ENCODE data around the gene PTDSS2. TPM values are rescaled to one million over a fixed set of nuclear protein-coding genes. Genes with fewer than 3 reads are reported as not detected.
A peak's percentile ranks its signal among the peaks of the same experiment; 100 is the strongest.

PTDSS2 gene
- total and polyA plus RNA-seq, 5 donors from 2014 or later: 6.1 to 19.3 (median 7.0) TPM

DNA sequence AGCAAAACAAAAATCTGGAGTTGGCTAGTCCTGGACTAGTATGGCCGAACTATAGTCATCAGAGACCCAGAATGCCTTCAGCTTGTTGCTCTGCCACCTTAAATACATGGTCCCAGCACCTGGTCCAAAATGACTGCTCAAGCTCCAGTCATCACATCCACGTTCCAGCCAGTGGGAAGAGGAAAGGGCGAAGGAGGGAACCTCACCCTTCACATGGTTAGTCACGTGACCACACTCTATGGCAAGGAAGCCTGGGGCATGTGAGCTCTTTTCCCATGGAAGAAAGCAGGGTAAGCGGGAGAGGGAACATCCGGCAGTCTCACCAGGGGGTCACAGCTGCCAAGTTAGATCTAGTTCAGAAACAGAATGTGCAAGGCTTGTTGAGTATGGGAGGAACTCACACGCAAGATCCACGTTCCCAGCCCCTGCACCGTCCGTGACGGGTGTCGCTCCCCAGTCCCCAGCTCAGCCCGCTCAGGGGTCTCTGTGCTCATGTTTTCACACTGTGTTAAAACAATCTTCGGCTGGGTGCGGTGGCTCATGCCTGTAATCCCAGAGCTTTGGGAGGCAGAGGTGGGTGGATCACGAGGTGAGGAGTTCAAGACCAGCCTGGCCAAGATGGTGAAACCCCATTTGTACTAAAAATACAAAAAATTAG, 6.4 kb upstream of the PTDSS2 start:
- no peak for ATAC-seq (ENCODE audit: low read depth in 2 of 2)
- no peak overlapping the region for H3K27ac ChIP-seq (ENCODE audit: insufficient read depth, low read length, poor library complexity, severe bottlenecking)
- Mint-ChIP-seq H3K27ac (no peak overlapping the region), H3K9me3 (no peaks in the 10 kb centered on the region), H3K4me1 (peaks cover 0 to 27% (median 10%) of the 10 kb centered on the region in 4 donors), H3K36me3 (no peaks in the 10 kb centered on the region), H3K4me3 (peak overlapping the region in 2 of 4 donors; percentile 49 to 54), H3K27me3 (no peaks in the 10 kb centered on the region)
- H3K4me3 ChIP-seq (ENCODE audit: low read depth, low read length): no peak overlapping the region
- H3K9me3 ChIP-seq (ENCODE audit: control insufficient read depth in 2 of 2, low read length in 2 of 2): no peaks in the 10 kb centered on the region
- H3K36me3 ChIP-seq (ENCODE audit: control insufficient read depth, insufficient read depth, low read length): no peaks in the 10 kb centered on the region
- no peak for DNase-seq
- peaks cover 41% of the 10 kb centered on the region for H3K4me1 ChIP-seq (ENCODE audit: control insufficient read depth, insufficient read depth, low read length, poor library complexity, severe bottlenecking)
- no peaks in the 10 kb centered on the region for H3K27me3 ChIP-seq (ENCODE audit: control insufficient read depth, insufficient read depth, low read length)

DNA sequence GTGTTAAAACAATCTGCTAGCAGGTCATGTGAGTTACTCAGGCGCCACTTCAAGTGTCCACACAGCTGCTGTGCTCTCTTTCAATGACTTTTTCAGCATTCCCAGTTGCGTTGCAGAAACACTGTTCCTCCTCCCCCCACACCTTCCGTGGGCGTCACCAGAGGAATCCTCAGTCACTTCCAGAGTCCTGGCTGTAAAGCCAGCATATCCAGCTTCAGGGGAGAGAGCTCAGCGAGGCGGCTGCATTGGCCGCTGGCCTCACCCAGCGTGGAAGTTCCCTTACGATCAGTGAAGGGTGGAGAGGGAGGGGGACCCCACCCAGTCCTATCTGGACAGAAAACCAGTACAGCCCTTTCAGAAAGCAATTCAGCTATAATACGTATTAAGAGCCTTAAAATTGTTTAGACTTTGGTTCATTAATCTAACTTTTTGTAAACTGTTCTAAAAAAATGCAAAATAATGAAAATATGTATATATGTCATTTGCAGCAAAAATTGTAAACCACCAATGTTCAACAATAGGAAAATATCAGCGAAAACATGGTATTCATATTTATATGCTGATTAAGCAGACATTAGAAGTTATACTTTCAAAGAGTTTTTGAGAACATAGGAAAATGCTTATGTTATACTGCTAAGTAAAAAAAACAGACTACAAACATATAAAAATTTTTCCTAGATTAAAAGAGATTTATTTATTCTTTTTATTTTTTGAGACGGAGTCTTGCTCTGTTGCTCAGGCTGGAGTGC, 5.5 kb upstream of the PTDSS2 start:
- DNase-seq (no peak), ATAC-seq (ENCODE audit: low read depth in 2 of 2) (no peak)
- Histone ChIP-seq H3K36me3 (ENCODE audit: control insufficient read depth, insufficient read depth, low read length) (no peaks in the 10 kb centered on the region), H3K9me3 (ENCODE audit: control insufficient read depth in 2 of 2, low read length in 2 of 2) (no peaks in the 10 kb centered on the region), H3K27me3 (ENCODE audit: control insufficient read depth, insufficient read depth, low read length) (no peaks in the 10 kb centered on the region), H3K4me3 (ENCODE audit: low read depth, low read length) (no peak overlapping the region), H3K4me1 (ENCODE audit: control insufficient read depth, insufficient read depth, low read length, poor library complexity, severe bottlenecking) (peaks cover 38% of the 10 kb centered on the region), H3K27ac (ENCODE audit: insufficient read depth, low read length, poor library complexity, severe bottlenecking) (no peak overlapping the region)
- no peaks in the 10 kb centered on the region for H3K27me3 Mint-ChIP-seq
- no peaks in the 10 kb centered on the region for H3K9me3 Mint-ChIP-seq
- peaks cover 0 to 23% (median 12%) of the 10 kb centered on the region in 4 donors for H3K4me1 Mint-ChIP-seq
- H3K4me3 Mint-ChIP-seq: peak overlapping the region in 1 of 4 donors; percentile 49
- no peak overlapping the region for H3K27ac Mint-ChIP-seq
- no peaks in the 10 kb centered on the region for H3K36me3 Mint-ChIP-seq

DNA sequence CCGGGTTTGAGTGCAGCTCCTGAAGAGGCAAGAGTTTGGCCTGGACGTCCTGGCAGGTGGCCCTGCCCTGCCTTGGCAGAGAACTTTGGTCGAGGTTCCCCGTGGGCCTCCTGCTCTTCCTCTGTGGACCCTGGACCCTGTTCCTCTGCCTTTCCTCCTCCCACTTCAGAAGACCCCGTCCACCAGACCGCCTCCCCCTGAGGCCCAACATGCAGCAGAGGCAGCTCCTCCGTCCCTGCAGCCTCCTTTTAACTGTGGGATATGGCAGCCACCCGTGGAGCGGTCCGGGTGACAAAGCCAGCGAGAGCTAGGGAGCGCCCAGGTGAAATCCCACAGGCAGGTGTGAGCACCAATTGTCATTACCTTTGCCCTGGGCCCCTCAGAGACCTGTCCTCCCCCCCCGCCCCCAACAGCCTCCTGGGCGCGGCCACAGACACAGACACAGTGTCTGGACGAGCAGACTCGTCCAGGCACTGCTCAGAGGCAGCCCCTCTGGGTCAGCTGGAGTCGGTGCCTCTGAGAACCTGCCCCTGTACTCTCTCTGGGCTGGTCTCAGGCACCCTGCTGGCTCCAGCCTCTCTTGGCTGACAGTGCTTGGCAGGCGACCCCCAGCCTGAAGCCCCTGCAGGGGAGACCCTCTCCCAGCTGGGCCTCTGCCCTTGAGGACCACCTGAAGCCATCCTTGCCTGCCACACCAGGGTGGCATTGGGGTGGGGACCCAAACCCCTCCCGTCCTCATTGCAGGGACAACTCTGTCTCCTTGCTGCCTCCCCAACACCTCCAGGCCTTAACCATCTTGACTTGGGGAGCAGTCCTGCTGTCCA, 4.1 kb upstream of the PTDSS2 start:
- H3K4me1 ChIP-seq (ENCODE audit: control insufficient read depth, insufficient read depth, low read length, poor library complexity, severe bottlenecking): peaks cover 34% of the 10 kb centered on the region
- DNase-seq: no peak
- Mint-ChIP-seq H3K36me3 (no peaks in the 10 kb centered on the region), H3K9me3 (no peaks in the 10 kb centered on the region), H3K4me1 (peaks cover 4 to 24% (median 11%) of the 10 kb centered on the region in 4 donors), H3K4me3 (peak overlapping the region in 2 of 4 donors; percentile 48 to 78), H3K27me3 (no peaks in the 10 kb centered on the region), H3K27ac (no peak overlapping the region)
- H3K27ac ChIP-seq (ENCODE audit: insufficient read depth, low read length, poor library complexity, severe bottlenecking): no peak overlapping the region
- no peaks in the 10 kb centered on the region for H3K27me3 ChIP-seq (ENCODE audit: control insufficient read depth, insufficient read depth, low read length)
- no peak overlapping the region for H3K4me3 ChIP-seq (ENCODE audit: low read depth, low read length)
- no peaks in the 10 kb centered on the region for H3K36me3 ChIP-seq (ENCODE audit: control insufficient read depth, insufficient read depth, low read length)
- ATAC-seq (ENCODE audit: low read depth in 2 of 2): no peak
- H3K9me3 ChIP-seq (ENCODE audit: control insufficient read depth in 2 of 2, low read length in 2 of 2): no peaks in the 10 kb centered on the region

DNA sequence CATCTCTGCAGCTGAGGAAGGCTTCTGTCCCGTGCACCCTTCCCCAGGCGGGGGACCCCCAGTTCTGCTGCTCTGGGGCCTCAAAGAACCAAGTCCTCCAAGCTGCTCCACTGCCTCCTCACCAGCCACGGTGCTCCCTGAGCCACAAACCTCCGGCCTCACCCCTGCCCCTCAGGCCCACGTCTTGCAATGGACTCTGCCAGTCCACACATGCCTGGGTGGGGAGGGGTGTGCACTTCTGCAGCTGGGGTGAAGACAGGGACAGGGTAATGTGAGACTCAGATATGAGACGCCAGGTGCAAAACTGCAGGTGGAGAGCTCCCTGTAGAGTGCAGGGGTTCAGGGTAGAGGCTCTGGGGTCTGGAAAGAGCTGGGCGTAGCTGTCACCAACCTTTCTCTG, 3.2 kb upstream of the PTDSS2 start:
- no peaks in the 10 kb centered on the region for H3K36me3 Mint-ChIP-seq
- peaks cover 6 to 32% (median 14%) of the 10 kb centered on the region in 4 donors for H3K4me1 Mint-ChIP-seq
- Histone ChIP-seq H3K27ac (ENCODE audit: insufficient read depth, low read length, poor library complexity, severe bottlenecking) (no peak overlapping the region), H3K4me1 (ENCODE audit: control insufficient read depth, insufficient read depth, low read length, poor library complexity, severe bottlenecking) (peaks cover 32% of the 10 kb centered on the region), H3K4me3 (ENCODE audit: low read depth, low read length) (no peak overlapping the region), H3K9me3 (ENCODE audit: control insufficient read depth in 2 of 2, low read length in 2 of 2) (no peaks in the 10 kb centered on the region), H3K36me3 (ENCODE audit: control insufficient read depth, insufficient read depth, low read length) (no peaks in the 10 kb centered on the region), H3K27me3 (ENCODE audit: control insufficient read depth, insufficient read depth, low read length) (no peaks in the 10 kb centered on the region)
- H3K4me3 Mint-ChIP-seq: peak overlapping the region in 1 of 4 donors; percentile 78
- DNase-seq (no peak), ATAC-seq (ENCODE audit: low read depth in 2 of 2) (no peak)
- no peaks in the 10 kb centered on the region for H3K27me3 Mint-ChIP-seq
- H3K9me3 Mint-ChIP-seq: no peaks in the 10 kb centered on the region
- H3K27ac Mint-ChIP-seq: no peak overlapping the region

DNA sequence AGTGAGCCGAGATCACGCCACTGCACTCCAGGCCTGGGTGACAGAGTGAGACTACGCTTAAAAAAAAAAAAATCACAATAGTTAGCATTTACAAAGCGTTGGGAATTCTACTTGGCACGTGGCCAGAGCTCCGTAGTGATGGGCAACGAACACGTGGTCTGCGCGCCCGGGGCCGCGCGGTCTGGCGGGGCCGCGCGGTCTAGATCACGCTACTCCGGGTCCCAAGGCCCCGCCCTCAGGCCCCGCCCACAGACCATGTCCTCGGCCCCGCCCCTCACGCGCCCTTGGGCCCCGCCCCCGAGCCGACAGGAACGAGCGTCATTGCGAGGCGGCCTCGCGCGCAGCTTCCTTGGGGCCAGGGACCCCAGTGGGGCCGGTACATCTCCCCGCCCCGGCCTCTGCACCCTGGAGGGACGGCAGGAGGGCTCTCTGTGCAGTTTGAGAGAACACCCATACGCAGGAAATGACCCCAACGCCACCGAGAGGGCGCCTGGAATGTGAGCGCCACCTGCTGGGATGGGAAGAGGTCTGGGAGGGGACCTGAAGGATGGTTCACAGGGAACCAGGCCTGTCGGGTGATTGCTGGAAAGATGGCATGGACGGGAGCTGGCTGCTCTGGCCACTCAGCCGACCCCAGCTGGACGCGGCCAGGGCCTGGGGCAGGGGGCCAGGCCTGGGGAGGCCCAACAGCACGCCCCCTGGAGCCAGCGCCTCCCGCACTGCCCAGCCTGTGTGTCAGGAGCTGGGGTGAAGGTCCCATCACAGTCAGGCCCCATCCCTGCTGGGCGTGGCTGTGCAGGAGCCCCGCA, 2.0 kb upstream of the PTDSS2 start:
- peaks cover 6 to 32% (median 14%) of the 10 kb centered on the region in 4 donors for H3K4me1 Mint-ChIP-seq
- H3K4me3 Mint-ChIP-seq: peak overlapping the region; percentile 87 to 99 (median 90)
- H3K36me3 Mint-ChIP-seq: peaks cover 4% of the 10 kb centered on the region
- Histone ChIP-seq H3K36me3 (ENCODE audit: control insufficient read depth, insufficient read depth, low read length) (peaks cover 3% of the 10 kb centered on the region), H3K27me3 (ENCODE audit: control insufficient read depth, insufficient read depth, low read length) (no peaks in the 10 kb centered on the region), H3K9me3 (ENCODE audit: control insufficient read depth in 2 of 2, low read length in 2 of 2) (no peaks in the 10 kb centered on the region), H3K4me1 (ENCODE audit: control insufficient read depth, insufficient read depth, low read length, poor library complexity, severe bottlenecking) (peaks cover 31% of the 10 kb centered on the region), H3K27ac (ENCODE audit: insufficient read depth, low read length, poor library complexity, severe bottlenecking) (peak overlapping the region; percentile 90), H3K4me3 (ENCODE audit: low read depth, low read length) (peak overlapping the region; percentile 64)
- no peaks in the 10 kb centered on the region for H3K27me3 Mint-ChIP-seq
- DNase-seq (peak; percentile 90 to 93 (median 92)), ATAC-seq (ENCODE audit: low read depth in 2 of 2) (peak; percentile 65 to 70)
- peak overlapping the region; percentile 38 to 96 (median 87) for H3K27ac Mint-ChIP-seq
- no peaks in the 10 kb centered on the region for H3K9me3 Mint-ChIP-seq

DNA sequence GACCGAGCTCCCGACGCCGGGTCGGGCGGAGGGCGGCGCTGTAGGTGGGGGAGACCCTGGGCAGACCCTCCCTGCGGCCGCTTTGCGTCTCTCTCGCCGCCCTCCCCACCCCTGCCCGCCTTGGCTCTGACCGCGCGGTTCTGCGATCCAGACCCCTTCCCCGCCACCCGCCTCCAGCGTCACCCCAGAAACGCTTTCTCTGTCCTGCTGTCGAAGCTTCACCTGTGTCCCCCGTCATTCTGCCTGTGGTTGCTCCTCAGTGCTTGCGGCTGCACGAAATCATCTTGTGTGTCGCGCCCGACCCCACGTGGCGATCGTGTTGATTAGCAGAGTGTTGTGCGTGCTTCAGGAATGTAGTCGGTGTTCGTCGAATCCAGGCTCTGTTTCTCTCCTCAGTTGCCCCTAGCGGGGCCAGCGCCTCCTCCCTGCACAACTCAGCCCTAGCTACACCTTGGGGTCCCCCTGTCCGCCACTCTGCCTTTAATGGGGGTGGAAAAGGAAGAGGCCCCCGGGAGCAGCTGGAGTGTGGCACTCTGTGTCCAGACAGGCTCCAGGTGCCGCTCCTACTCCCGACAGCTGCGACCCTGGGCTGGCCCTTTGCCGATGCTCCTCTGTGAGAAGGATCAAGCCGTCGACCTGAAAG, 851 bp downstream of the PTDSS2 start:
- H3K36me3 ChIP-seq (ENCODE audit: control insufficient read depth, insufficient read depth, low read length): peaks cover 9% of the 10 kb centered on the region
- peaks cover 6 to 44% (median 15%) of the 10 kb centered on the region in 4 donors for H3K4me1 Mint-ChIP-seq
- peaks cover 4% of the 10 kb centered on the region for H3K36me3 Mint-ChIP-seq
- H3K9me3 Mint-ChIP-seq: no peaks in the 10 kb centered on the region
- peak overlapping the region; percentile 26 for H3K4me3 ChIP-seq (ENCODE audit: low read depth, low read length)
- ATAC-seq (ENCODE audit: low read depth in 2 of 2): peak; percentile 39 to 48
- DNase-seq: peak; percentile 67 to 88 (median 82)
- H3K27ac Mint-ChIP-seq: peak overlapping the region; percentile 90 to 97 (median 95)
- peak overlapping the region; percentile 90 for H3K27ac ChIP-seq (ENCODE audit: insufficient read depth, low read length, poor library complexity, severe bottlenecking)
- no peaks in the 10 kb centered on the region for H3K27me3 ChIP-seq (ENCODE audit: control insufficient read depth, insufficient read depth, low read length)
- no peaks in the 10 kb centered on the region for H3K27me3 Mint-ChIP-seq
- peaks cover 31% of the 10 kb centered on the region for H3K4me1 ChIP-seq (ENCODE audit: control insufficient read depth, insufficient read depth, low read length, poor library complexity, severe bottlenecking)
- H3K9me3 ChIP-seq (ENCODE audit: control insufficient read depth in 2 of 2, low read length in 2 of 2): no peaks in the 10 kb centered on the region
- H3K4me3 Mint-ChIP-seq: peak overlapping the region; percentile 92 to 98 (median 94)
